Ascending aorta (tissue), 2 donors: Measurements from ENCODE around the gene MAML2. TPM values are rescaled to one million over a fixed set of nuclear protein-coding genes. Genes with fewer than 3 reads are reported as not detected.

Source experiments
- DNase-seq, 2 donors: peaks; one replicate each; pipeline ENCODE4 v3.0.0-alpha.2; 2019; ENCODE audit warnings: low spot score in 2 of 2
- H3K27ac ChIP-seq, 2 donors: fragments of 200-600 bp; sonication (generic); one replicate each; pipeline ENCODE4 v1.5.1; 2016 to 2017; ENCODE audit warnings: mild to moderate bottlenecking in 1 of 2
- H3K27me3 ChIP-seq: fragments of 200-600 bp; sonication (generic); one replicate; pipeline ENCODE4 v1.5.1; 2017
- H3K36me3 ChIP-seq, 2 donors: fragments of 200-600 bp; sonication (generic); one replicate each; pipeline ENCODE4 v1.5.1; 2016
- H3K4me1 ChIP-seq, 2 donors: fragments of 200-600 bp; sonication (generic); one replicate each; pipeline ENCODE4 v1.5.1; 2016 to 2017; ENCODE audit warnings: mild to moderate bottlenecking in 1 of 2
- H3K4me3 ChIP-seq, 2 donors: fragments of 200-600 bp; sonication (generic); one replicate each; pipeline ENCODE4 v1.5.1; 2016 to 2017; ENCODE audit warnings: mild to moderate bottlenecking in 1 of 2
- H3K9me3 ChIP-seq, 2 donors: fragments of 200-600 bp; sonication (generic); one replicate each; pipeline ENCODE4 v1.5.1; 2016
- intact Hi-C: fragments of 100-400 bp; cut with DNase I; formaldehyde crosslinking; loops from one replicate; pipeline ENCODE4 v1.15.1; 2023
- total RNA-seq: library from RNA; depleted of rRNA; stranded (reverse); fragments of >200 nt; gene quantifications from one replicate; pipeline ENCODE4 v1.1.0, GENCODE V29; 2016
- TF ChIP-seq, protein P1 (sequence below), 3 experiments: fragments of 200-600 bp in 2 of 3; fragments of 450-650 bp in 1 of 3; sonication (generic) in 2 of 3; IDR thresholded peaks; one replicate each; pipeline ENCODE4 v1.5.1; 2016 to 2019; ENCODE audit warnings: antibody characterized with exemption in 3 of 3, mild to moderate bottlenecking in 1 of 3, moderate library complexity in 1 of 3

Gene MAML2
- total RNA-seq, 1 donor from 2014 or later = 13.2 TPM

DNA sequence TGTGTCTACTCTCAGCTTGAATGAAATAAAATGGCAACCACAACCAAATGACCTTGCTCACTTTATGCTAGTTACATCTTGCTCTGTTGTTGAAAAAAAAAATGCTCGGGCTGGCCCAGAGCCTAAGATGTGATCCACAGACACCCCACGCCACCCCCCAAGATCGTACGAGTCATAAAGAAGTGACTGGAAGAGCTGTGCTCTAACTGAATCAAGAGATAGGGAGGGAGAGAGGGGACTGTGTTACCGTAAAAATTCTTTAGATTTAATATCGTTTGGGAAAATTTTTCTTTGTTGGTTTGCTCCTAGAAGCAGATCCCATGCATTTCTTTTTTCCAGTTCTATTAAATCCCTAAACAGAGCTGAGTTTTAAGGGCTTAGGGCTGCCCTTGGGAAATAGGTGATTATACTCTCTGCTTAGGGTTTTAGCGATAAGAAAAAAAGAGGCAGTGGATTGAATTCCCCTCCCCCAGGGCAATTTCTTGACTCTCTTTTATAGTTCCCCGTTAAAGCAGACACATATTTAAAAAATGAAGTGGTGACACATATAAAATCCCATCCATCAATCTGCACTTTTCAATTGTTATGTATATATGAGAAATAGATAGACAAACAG lies 14.5 kb downstream of the MAML2 start:
- TF ChIP-seq, protein P1, sequence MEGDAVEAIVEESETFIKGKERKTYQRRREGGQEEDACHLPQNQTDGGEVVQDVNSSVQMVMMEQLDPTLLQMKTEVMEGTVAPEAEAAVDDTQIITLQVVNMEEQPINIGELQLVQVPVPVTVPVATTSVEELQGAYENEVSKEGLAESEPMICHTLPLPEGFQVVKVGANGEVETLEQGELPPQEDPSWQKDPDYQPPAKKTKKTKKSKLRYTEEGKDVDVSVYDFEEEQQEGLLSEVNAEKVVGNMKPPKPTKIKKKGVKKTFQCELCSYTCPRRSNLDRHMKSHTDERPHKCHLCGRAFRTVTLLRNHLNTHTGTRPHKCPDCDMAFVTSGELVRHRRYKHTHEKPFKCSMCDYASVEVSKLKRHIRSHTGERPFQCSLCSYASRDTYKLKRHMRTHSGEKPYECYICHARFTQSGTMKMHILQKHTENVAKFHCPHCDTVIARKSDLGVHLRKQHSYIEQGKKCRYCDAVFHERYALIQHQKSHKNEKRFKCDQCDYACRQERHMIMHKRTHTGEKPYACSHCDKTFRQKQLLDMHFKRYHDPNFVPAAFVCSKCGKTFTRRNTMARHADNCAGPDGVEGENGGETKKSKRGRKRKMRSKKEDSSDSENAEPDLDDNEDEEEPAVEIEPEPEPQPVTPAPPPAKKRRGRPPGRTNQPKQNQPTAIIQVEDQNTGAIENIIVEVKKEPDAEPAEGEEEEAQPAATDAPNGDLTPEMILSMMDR (IDR thresholded peaks at IDR 0.05) = no peak
- intact Hi-C loops = no loop called here

GRCh38 chr11:96326959-96327358 lies 16.0 kb downstream of the MAML2 start:
- TF ChIP-seq, protein P1 (IDR thresholded peaks at IDR 0.05) = no peak
- no peak for DNase-seq
- Histone ChIP-seq H3K9me3 (no peaks in the 10 kb centered on the region), H3K27ac (peak overlapping the region; percentile 4 to 55), H3K4me3 (no peak overlapping the region), H3K4me1 (peaks cover 3 to 37% of the 10 kb centered on the region in 2 donors), H3K36me3 (no peaks in the 10 kb centered on the region), H3K27me3 (no peaks in the 10 kb centered on the region)
- intact Hi-C loops = no loop called here

More for the DNA sequence above, 14.5 kb downstream of the MAML2 start:
- H3K9me3 ChIP-seq = no peaks in the 10 kb centered on the region
- H3K27ac ChIP-seq = no peak overlapping the region
- peaks cover 3 to 46% of the 10 kb centered on the region in 2 donors for H3K4me1 ChIP-seq
- no peak overlapping the region for H3K4me3 ChIP-seq
- H3K36me3 ChIP-seq = no peaks in the 10 kb centered on the region
- no peak for DNase-seq
- H3K27me3 ChIP-seq = no peaks in the 10 kb centered on the region

DNA sequence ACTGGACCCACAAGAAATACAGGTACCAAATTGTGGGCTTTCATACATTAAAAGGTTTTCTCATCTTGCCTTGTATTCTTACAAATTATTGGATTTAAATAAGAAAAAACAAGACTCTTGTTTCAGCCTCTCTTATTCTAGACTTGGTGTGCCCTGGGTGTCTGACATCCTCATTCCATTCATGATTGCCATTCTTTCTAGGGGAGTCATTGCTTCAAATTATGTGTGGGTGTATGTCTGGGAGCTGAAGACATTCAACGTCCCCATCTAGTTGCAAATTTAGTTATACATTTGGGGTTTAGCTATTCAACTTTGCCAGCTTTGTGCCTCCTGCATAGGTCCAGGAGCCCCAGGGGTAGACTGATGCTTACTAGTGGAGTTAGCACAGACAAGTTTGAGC lies 18.1 kb downstream of the MAML2 start:
- intact Hi-C loops = loop anchor here (2.0 to 5.0 kb wide), 2 partner anchors 18 to 153 kb away; no protein-coding TSS in a partner anchor

DNA sequence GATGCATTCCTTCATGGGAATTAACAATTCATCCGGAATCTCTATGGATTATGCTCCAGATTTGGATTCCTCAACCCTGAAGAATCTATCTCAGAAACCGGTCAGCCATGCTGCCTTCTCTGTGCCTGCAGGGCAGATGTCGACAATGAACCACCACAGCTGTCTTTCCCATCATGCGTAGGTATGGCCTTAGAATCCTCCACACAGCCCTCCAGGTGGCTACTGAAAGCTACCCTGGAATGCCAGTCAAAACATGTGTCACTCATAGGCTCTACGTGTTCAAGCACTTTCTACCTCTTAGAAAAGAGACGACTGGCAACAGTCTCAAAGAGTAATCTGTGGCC lies 19.4 kb downstream of the MAML2 start:
- intact Hi-C loops = loop anchor here (5.0 kb wide), 1 partner anchor 151 kb away; no protein-coding TSS in a partner anchor
- Histone ChIP-seq H3K36me3 (no peaks in the 10 kb centered on the region), H3K27me3 (no peaks in the 10 kb centered on the region), H3K4me3 (no peak overlapping the region), H3K9me3 (no peaks in the 10 kb centered on the region), H3K4me1 (peaks cover 0 to 21% of the 10 kb centered on the region in 2 donors), H3K27ac (no peak overlapping the region)
- no peak for DNase-seq
- TF ChIP-seq, protein P1 (IDR thresholded peaks at IDR 0.05) = no peak

More for the DNA sequence above, 18.1 kb downstream of the MAML2 start:
- H3K9me3 ChIP-seq = no peaks in the 10 kb centered on the region
- DNase-seq = no peak
- peak overlapping the region; percentile 75 to 81 for H3K27ac ChIP-seq
- no peaks in the 10 kb centered on the region for H3K36me3 ChIP-seq
- peaks cover 0 to 31% of the 10 kb centered on the region in 2 donors for H3K4me1 ChIP-seq
- peak overlapping the region in 1 of 2 donors; percentile 12 for H3K4me3 ChIP-seq
- TF ChIP-seq, protein P1 (IDR thresholded peaks at IDR 0.05) = no peak
- H3K27me3 ChIP-seq = no peaks in the 10 kb centered on the region

DNA sequence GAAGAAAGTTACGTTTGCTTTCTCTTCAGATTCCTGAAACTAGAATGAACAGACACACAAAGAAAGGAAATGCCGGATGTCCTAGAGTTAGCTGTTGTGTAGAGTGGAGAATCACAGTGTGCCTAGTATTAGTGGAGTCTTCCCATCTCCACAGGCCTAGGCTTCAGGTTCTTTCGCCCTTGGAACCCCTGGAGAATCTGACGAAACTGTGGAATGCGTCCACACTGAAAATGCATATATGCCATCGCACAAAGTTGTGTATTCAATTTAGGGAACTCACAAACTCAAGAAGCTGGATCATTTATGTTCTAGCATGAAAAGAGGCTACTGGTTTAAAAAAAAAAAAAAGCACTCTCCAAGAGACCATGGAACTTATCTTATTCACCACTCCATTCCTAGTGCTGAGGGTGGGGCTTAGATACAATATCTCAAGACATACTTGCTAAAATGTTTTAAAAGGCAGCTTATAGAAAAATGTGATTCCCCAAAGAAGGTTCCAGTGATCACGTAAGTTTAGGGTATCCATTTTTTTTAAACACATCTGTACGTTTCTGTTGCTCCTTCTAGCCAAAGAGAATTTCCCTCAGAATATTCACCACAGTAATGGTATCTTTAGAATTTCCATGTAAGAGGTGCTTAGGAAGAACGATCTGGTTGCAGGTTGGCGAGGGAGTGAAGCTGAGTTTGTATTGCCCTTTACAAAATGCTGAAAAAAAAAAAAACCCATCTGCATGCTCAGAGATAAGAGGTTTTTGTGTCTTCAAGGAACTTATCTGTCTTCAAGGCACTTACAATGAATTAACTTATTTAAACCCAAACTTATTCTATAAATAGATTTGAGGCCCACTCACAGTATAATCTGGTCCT lies 20.0 kb downstream of the MAML2 start:
- TF ChIP-seq, protein P1 (IDR thresholded peaks at IDR 0.05) = no peak

More for the DNA sequence above, 20.0 kb downstream of the MAML2 start:
- Histone ChIP-seq H3K27ac (peak overlapping the region; percentile 52 to 58), H3K9me3 (no peaks in the 10 kb centered on the region), H3K36me3 (no peaks in the 10 kb centered on the region), H3K4me3 (no peak overlapping the region), H3K27me3 (no peaks in the 10 kb centered on the region), H3K4me1 (peaks cover 0 to 23% of the 10 kb centered on the region in 2 donors)
- intact Hi-C loops = loop anchor here (5.0 kb wide), 1 partner anchor 151 kb away; no protein-coding TSS in a partner anchor
- no peak for DNase-seq
